HEK293 (cell line): Measurements from ENCODE around the gene RAVER2.
A peak's percentile ranks its signal among the peaks of the same experiment; 100 is the strongest.

Source experiments
- CTCF ChIA-PET: fragments of 350-600 bp; formaldehyde crosslinking; extraction: SDS; loops from one replicate; lab custom pipeline; 2021; ENCODE audit warnings: antibody characterized with exemption; lab: Yijun Ruan, JAX
- POLR2A ChIA-PET: fragments of 300-600 bp; formaldehyde crosslinking; extraction: SDS; loops from one replicate; lab custom pipeline; 2020; ENCODE audit warnings: antibody characterized with exemption, inconsistent platforms; lab: Yijun Ruan, JAX
- H3K27ac ChIP-seq: fragments of 200-500 bp; sonication (Bioruptor generic); 2 replicates; pipeline ENCODE4 v1.5.1; 2014; ENCODE audit warnings: low read depth, low read length, control low read depth, inconsistent platforms; ENCODE audit errors: extremely low read depth
- H3K36me3 ChIP-seq, 2 experiments: fragments of 200-500 bp in 1 of 2; sonication (Bioruptor generic) in 1 of 2; 1 replicate in 1 of 2; 2 replicates in 1 of 2; pipeline ENCODE4 v1.5.1; 2014 to 2017; ENCODE audit warnings: inconsistent platforms in 2 of 2, low read length in 2 of 2; ENCODE audit not compliant: control insufficient read depth in 2 of 2, insufficient read depth in 1 of 2
- H3K4me1 ChIP-seq: fragments of 200-500 bp; sonication (Bioruptor generic); 2 replicates; pipeline ENCODE4 v1.5.1; 2014; ENCODE audit warnings: mild to moderate bottlenecking, low read length, inconsistent platforms; ENCODE audit not compliant: control insufficient read depth, insufficient read depth
- H3K4me3 ChIP-seq: 2 replicates; pipeline ENCODE4 v1.5.1; 2011; ENCODE audit warnings: low read depth, mild to moderate bottlenecking, control low read depth, low read length, moderate library complexity
- H3K9me3 ChIP-seq: fragments of 200-500 bp; sonication (Bioruptor generic); 2 replicates; pipeline ENCODE4 v1.5.1; 2014; ENCODE audit warnings: low read depth, low read length, inconsistent platforms; ENCODE audit not compliant: control insufficient read depth, insufficient read depth
- GLI4 ChIP-seq: fragments of 450-650 bp; formaldehyde crosslinking; IDR thresholded peaks from 2 replicates; pipeline ENCODE4 v1.5.1; 2016; ENCODE audit warnings: missing biosample characterization, missing genetic modification characterization
- HOXD13 ChIP-seq: sonication (generic); formaldehyde crosslinking; IDR thresholded peaks from 2 replicates; pipeline ENCODE4 v1.8.0; 2022; ENCODE audit warnings: missing genetic modification reagents, borderline replicate concordance
- IKZF3 ChIP-seq: fragments of 450-650 bp; IDR thresholded peaks from 2 replicates; pipeline ENCODE4 v1.5.0; 2018; ENCODE audit warnings: missing biosample characterization, mild to moderate bottlenecking, missing genetic modification characterization, moderate library complexity
- MEIS1 ChIP-seq: sonication (generic); formaldehyde crosslinking; IDR thresholded peaks from 2 replicates; pipeline ENCODE4 v1.8.1; 2022; ENCODE audit warnings: missing genetic modification reagents, mild to moderate bottlenecking, borderline replicate concordance
- MYNN ChIP-seq: fragments of 450-650 bp; formaldehyde crosslinking; IDR thresholded peaks from 2 replicates; pipeline ENCODE4 v1.5.1; 2016; ENCODE audit warnings: missing biosample characterization, missing genetic modification characterization, borderline replicate concordance
- REPIN1 ChIP-seq: fragments of 450-650 bp; formaldehyde crosslinking; IDR thresholded peaks from 2 replicates; pipeline ENCODE4 v1.5.1; 2017; ENCODE audit warnings: missing biosample characterization, missing genetic modification characterization, low read depth
- SALL2 ChIP-seq: fragments of 450-650 bp; formaldehyde crosslinking; IDR thresholded peaks from 2 replicates; pipeline ENCODE4 v1.5.0; 2017; ENCODE audit warnings: missing biosample characterization, mild to moderate bottlenecking, missing genetic modification characterization, borderline replicate concordance
- SCRT1 ChIP-seq: fragments of 450-650 bp; formaldehyde crosslinking; IDR thresholded peaks from 2 replicates; pipeline ENCODE4 v1.5.1; 2016; ENCODE audit warnings: missing biosample characterization, missing genetic modification characterization, borderline replicate concordance
- SCRT2 ChIP-seq: fragments of 450-650 bp; formaldehyde crosslinking; IDR thresholded peaks from 2 replicates; pipeline ENCODE4 v1.5.1; 2016; ENCODE audit warnings: missing biosample characterization, missing genetic modification characterization
- SP2 ChIP-seq: fragments of 450-650 bp; formaldehyde crosslinking; IDR thresholded peaks from 2 replicates; pipeline ENCODE4 v1.5.1; 2016; ENCODE audit warnings: missing biosample characterization, missing genetic modification characterization
- SP7 ChIP-seq: fragments of 450-650 bp; formaldehyde crosslinking; IDR thresholded peaks from 2 replicates; pipeline ENCODE4 v1.5.1; 2016; ENCODE audit warnings: missing biosample characterization, missing genetic modification characterization
- WT1 ChIP-seq: fragments of 450-650 bp; formaldehyde crosslinking; IDR thresholded peaks from 2 replicates; pipeline ENCODE4 v1.5.1; 2016; ENCODE audit warnings: missing biosample characterization, missing genetic modification characterization
- YY1 ChIP-seq: fragments of 450-650 bp; formaldehyde crosslinking; IDR thresholded peaks from 2 replicates; pipeline ENCODE4 v1.5.1; 2018; ENCODE audit warnings: missing biosample characterization, missing genetic modification characterization
- YY2 ChIP-seq: fragments of 450-650 bp; formaldehyde crosslinking; IDR thresholded peaks from 2 replicates; pipeline ENCODE4 v1.5.1; 2016; ENCODE audit warnings: missing biosample characterization, missing genetic modification characterization
- ZBTB7A ChIP-seq: fragments of 450-650 bp; formaldehyde crosslinking; IDR thresholded peaks from 2 replicates; pipeline ENCODE4 v1.5.1; 2016; ENCODE audit warnings: low read depth, missing biosample characterization, missing genetic modification characterization
- ZIC2 ChIP-seq: fragments of 450-650 bp; formaldehyde crosslinking; IDR thresholded peaks from 2 replicates; pipeline ENCODE4 v1.5.1; 2016; ENCODE audit warnings: missing biosample characterization, missing genetic modification characterization
- ZNF146 ChIP-seq: fragments of 450-650 bp; formaldehyde crosslinking; IDR thresholded peaks from 2 replicates; pipeline ENCODE4 v1.5.1; 2016; ENCODE audit warnings: missing biosample characterization, missing genetic modification characterization
- ZNF292 ChIP-seq: fragments of 450-650 bp; formaldehyde crosslinking; IDR thresholded peaks from 2 replicates; pipeline ENCODE4 v1.5.1; 2016; ENCODE audit warnings: low read depth, missing biosample characterization, missing genetic modification characterization, borderline replicate concordance
- ZNF391 ChIP-seq: fragments of 450-650 bp; formaldehyde crosslinking; IDR thresholded peaks from 2 replicates; pipeline ENCODE4 v1.5.1; 2016; ENCODE audit warnings: low read depth, missing biosample characterization, missing genetic modification characterization, borderline replicate concordance
- ZNF426 ChIP-seq: fragments of 450-650 bp; formaldehyde crosslinking; IDR thresholded peaks from 2 replicates; pipeline ENCODE4 v1.5.1; 2017; ENCODE audit warnings: missing biosample characterization, missing genetic modification characterization, mild to moderate bottlenecking, inconsistent platforms, moderate library complexity
- ZNF514 ChIP-seq: fragments of 450-650 bp; formaldehyde crosslinking; IDR thresholded peaks from 2 replicates; pipeline ENCODE4 v1.5.1; 2016; ENCODE audit warnings: missing biosample characterization, missing genetic modification characterization
- ZNF645 ChIP-seq: fragments of 450-650 bp; formaldehyde crosslinking; IDR thresholded peaks from 2 replicates; pipeline ENCODE4; 2016; ENCODE audit warnings: missing biosample characterization, missing genetic modification characterization
- ZNF654 ChIP-seq: fragments of 450-650 bp; formaldehyde crosslinking; IDR thresholded peaks from 2 replicates; pipeline ENCODE4 v1.5.1; 2016; ENCODE audit warnings: low read depth, missing biosample characterization, missing genetic modification characterization
- TF ChIP-seq, protein P1 (sequence below): fragments of 450-650 bp; formaldehyde crosslinking; IDR thresholded peaks from 2 replicates; pipeline ENCODE4 v1.5.1; 2016; ENCODE audit warnings: missing biosample characterization, missing genetic modification characterization
- TF ChIP-seq, protein P2 (sequence below): fragments of 450-650 bp; formaldehyde crosslinking; IDR thresholded peaks from 2 replicates; pipeline ENCODE4 v1.5.1; 2016; ENCODE audit warnings: missing biosample characterization, missing genetic modification characterization

RAVER2 gene

DNA sequence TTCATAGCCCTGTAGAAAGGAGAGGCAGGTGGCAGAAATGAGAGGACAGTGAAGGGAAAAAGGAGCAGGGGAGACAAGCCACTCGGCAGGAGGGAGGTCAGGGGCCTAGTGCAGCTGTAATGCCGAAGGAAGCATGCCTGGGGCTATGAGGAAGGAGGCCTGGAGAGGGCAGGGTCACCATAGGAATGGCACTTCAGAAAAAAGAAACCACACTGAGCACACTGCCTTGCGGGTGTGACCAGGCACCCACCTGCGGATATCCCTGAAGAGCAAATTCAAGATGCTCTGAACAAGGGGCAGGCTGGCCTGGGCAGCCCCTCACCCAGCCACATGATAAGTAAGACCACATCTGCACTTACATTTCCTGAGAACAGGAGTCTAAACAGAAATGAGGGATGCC, 116.7 kb downstream of the RAVER2 start:
- POLR2A ChIA-PET: no interaction called here
- no peaks in the 10 kb centered on the region for H3K4me1 ChIP-seq
- CTCF ChIA-PET: interaction anchor here (0.9 kb wide), 1 partner anchor 159 kb away, joined by 3 read pairs; no protein-coding TSS in a partner anchor
- H3K4me3 ChIP-seq: no peak overlapping the region
- no peak overlapping the region for H3K27ac ChIP-seq
- H3K36me3 ChIP-seq: peaks cover 4 to 52% of the 10 kb centered on the region in 2 experiments; a peak in 1 of 3 replicates
- TF ChIP-seq IKZF3 (tag by site-specific recombination) (no peak), ZNF426 (no peak), ZBTB7A (tag by site-specific recombination) (no peak), WT1 (tag by site-specific recombination) (no peak), YY2 (tag by site-specific recombination) (no peak), ZNF146 (no peak), SALL2 (tag by site-specific recombination) (no peak), ZNF292 (no peak), REPIN1 (tag by site-specific recombination) (no peak), YY1 (tag by site-specific recombination) (no peak), HOXD13 (CRISPR knock-in tag) (no peak), SCRT2 (tag by site-specific recombination) (peak; percentile 86), SP2 (no peak), SP7 (tag by site-specific recombination) (no peak), SCRT1 (tag by site-specific recombination) (peak; percentile 72; the same call in 1 of the 2 replicates), ZNF645 (tag by site-specific recombination) (no peak), GLI4 (tag by site-specific recombination) (no peak), ZIC2 (tag by site-specific recombination) (peak; percentile 84), MYNN (tag by site-specific recombination) (no peak), ZNF514 (tag by site-specific recombination) (no peak), ZNF654 (tag by site-specific recombination) (peak; percentile 14; the same call in 1 of the 2 replicates), MEIS1 (CRISPR knock-in tag) (no peak), ZNF391 (tag by site-specific recombination) (no peak)
- TF ChIP-seq, protein P1, sequence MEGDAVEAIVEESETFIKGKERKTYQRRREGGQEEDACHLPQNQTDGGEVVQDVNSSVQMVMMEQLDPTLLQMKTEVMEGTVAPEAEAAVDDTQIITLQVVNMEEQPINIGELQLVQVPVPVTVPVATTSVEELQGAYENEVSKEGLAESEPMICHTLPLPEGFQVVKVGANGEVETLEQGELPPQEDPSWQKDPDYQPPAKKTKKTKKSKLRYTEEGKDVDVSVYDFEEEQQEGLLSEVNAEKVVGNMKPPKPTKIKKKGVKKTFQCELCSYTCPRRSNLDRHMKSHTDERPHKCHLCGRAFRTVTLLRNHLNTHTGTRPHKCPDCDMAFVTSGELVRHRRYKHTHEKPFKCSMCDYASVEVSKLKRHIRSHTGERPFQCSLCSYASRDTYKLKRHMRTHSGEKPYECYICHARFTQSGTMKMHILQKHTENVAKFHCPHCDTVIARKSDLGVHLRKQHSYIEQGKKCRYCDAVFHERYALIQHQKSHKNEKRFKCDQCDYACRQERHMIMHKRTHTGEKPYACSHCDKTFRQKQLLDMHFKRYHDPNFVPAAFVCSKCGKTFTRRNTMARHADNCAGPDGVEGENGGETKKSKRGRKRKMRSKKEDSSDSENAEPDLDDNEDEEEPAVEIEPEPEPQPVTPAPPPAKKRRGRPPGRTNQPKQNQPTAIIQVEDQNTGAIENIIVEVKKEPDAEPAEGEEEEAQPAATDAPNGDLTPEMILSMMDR (tag by site-specific recombination): peak; percentile 47; the same call in 1 of the 2 replicates
- TF ChIP-seq, protein P2, sequence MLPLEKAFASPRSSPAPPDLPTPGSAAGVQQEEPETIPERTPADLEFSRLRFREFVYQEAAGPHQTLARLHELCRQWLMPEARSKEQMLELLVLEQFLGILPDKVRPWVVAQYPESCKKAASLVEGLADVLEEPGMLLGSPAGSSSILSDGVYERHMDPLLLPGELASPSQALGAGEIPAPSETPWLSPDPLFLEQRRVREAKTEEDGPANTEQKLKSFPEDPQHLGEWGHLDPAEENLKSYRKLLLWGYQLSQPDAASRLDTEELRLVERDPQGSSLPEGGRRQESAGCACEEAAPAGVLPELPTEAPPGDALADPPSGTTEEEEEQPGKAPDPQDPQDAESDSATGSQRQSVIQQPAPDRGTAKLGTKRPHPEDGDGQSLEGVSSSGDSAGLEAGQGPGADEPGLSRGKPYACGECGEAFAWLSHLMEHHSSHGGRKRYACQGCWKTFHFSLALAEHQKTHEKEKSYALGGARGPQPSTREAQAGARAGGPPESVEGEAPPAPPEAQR (tag by site-specific recombination): no peak
- TF ChIP-seq, all 188 proteins: peak for 5
- no peaks in the 10 kb centered on the region for H3K9me3 ChIP-seq
